Spleen (tissue), 11 donors: ENCODE data around the gene PUS10. TPM values are rescaled to one million over a fixed set of nuclear protein-coding genes. Genes with fewer than 3 reads are reported as not detected.

Experiments used
- DNase-seq: peaks from one replicate; pipeline ENCODE4 v3.0.0-alpha.2; 2020
- H3K27ac ChIP-seq, 8 donors: fragments of 200-600 bp; sonication (generic) in 7 of 8; 1 replicate in 4 of 8; 2 replicates in 4 of 8; pipeline versions ENCODE4 v1.5.0 to v1.8.0; 2016 to 2021; ENCODE audit warnings: inconsistent platforms in 4 of 8, mild to moderate bottlenecking in 4 of 8, moderate library complexity in 1 of 8
- H3K27me3 ChIP-seq, 7 donors: fragments of 200-600 bp; sonication (generic) in 6 of 7; replicated peaks in 1 of 7; 1 replicate in 4 of 7; 2 replicates in 3 of 7; pipeline versions ENCODE4 v1.5.0 to v1.8.0; 2016 to 2021; ENCODE audit warnings: inconsistent platforms in 3 of 7, mild to moderate bottlenecking in 1 of 7
- H3K36me3 ChIP-seq, 6 donors: fragments of 200-600 bp; sonication (generic) in 5 of 6; 1 replicate in 4 of 6; 2 replicates in 2 of 6; pipeline versions ENCODE4 v1.5.0 to v1.8.0; 2016 to 2021; ENCODE audit warnings: inconsistent platforms in 2 of 6
- H3K4me1 ChIP-seq, 6 donors: fragments of 200-600 bp; sonication (generic) in 5 of 6; 1 replicate in 3 of 6; 2 replicates in 3 of 6; pipeline versions ENCODE4 v1.5.0 to v1.8.0; 2016 to 2021; ENCODE audit warnings: inconsistent platforms in 3 of 6
- H3K4me3 ChIP-seq, 8 donors: fragments of 200-600 bp; sonication (generic) in 7 of 8; 1 replicate in 4 of 8; 2 replicates in 4 of 8; pipeline versions ENCODE4 v1.5.0 to v1.8.0; 2016 to 2021; ENCODE audit warnings: inconsistent platforms in 4 of 8, mild to moderate bottlenecking in 4 of 8, moderate library complexity in 2 of 8
- H3K9me3 ChIP-seq, 8 donors: fragments of 200-600 bp; sonication (generic) in 7 of 8; 1 replicate in 4 of 8; 2 replicates in 4 of 8; pipeline versions ENCODE4 v1.5.0 to v1.8.0; 2016 to 2021; ENCODE audit warnings: inconsistent platforms in 4 of 8
- POLR2A ChIP-seq, 3 donors: fragments of 450-650 bp; IDR thresholded peaks; one replicate each; pipeline ENCODE4 v1.5.1; 2017; ENCODE audit warnings: antibody characterized with exemption in 3 of 3, mild to moderate bottlenecking in 1 of 3
- POLR2AphosphoS5 ChIP-seq, 3 donors: sonication (generic); formaldehyde crosslinking; IDR thresholded peaks; one replicate each; pipeline ENCODE4 v1.5.1; 2017; ENCODE audit warnings: antibody characterized with exemption in 3 of 3
- WGBS, 5 donors: extraction: QIAGEN DNeasy Blood & Tissue Kit in 3 of 5; methylation state at CpG; one replicate each; pipeline versions ENCODE4 v1.1.5 to v1.1.7; 2013 to 2018; 5-methylcytosine and 5-hydroxymethylcytosine counted together
- intact Hi-C: fragments of 100-400 bp; cut with DNase I; formaldehyde crosslinking; loops from one replicate; pipeline ENCODE4 v1.15.0; 2023; ENCODE audit warnings: low total_unique reads
- polyA plus RNA-seq, 3 donors: library from polyadenylated mRNA; stranded (reverse); fragments of 200-250 nt; gene quantifications; one replicate each; pipeline ENCODE4 v1.2.1, GENCODE V29; 2013
- total RNA-seq, 7 donors: library from RNA; depleted of rRNA in 3 of 7; stranded (reverse); fragments of >200 nt in 3 of 7; fragmentation: NEBNext Ultra II Directional in 4 of 7; extraction: Animal tissue kit (Norgen Biotek cat#: 25700) in 4 of 7; gene quantifications; one replicate each; pipeline versions ENCODE4 v1.1.0 to v1.2.1, GENCODE V29; 2016 to 2021
- TF ChIP-seq, protein P1 (sequence below), 11 experiments: fragments of 200-600 bp in 7 of 11; fragments of 450-650 bp in 4 of 11; sonication (generic) in 4 of 11; IDR thresholded peaks in 8 of 11; conservative IDR thresholded peaks in 3 of 11; 1 replicate in 7 of 11; 2 replicates in 4 of 11; pipeline versions ENCODE4 v1.4.0 to v1.8.0; 2016 to 2021; ENCODE audit warnings: antibody characterized with exemption in 11 of 11, inconsistent platforms in 4 of 11, mild to moderate bottlenecking in 1 of 11
- donor health status: healthy with polysubstance abuse.
- donor health status: DM: no; HTN: no; CAD: no; lungs with moderate emphysema.
- donor health status: DM: no; HTN: no; CAD: no.
- donor health status: Bipolar disorder and iron deficiency.
- donor health status: healthy.
- donor health status: DM: no; HTN: no; CAD: no.
- donor health status: DM: yes; HTN: yes; CAD: no.

The PUS10 gene
- total and polyA plus RNA-seq, 10 donors = 3.5 to 12.6 (median 6.4) TPM

GRCh38 chr2:60973705-60974104 lies 44.4 kb downstream of the PUS10 start:
- peak overlapping the region in 3 of 8 donors; percentile 62 to 83 (median 69) for H3K27ac ChIP-seq
- no peaks in the 10 kb centered on the region for H3K36me3 ChIP-seq
- WGBS, 5 donors = 73 to 91% (median 85%) methylated on average over 5 of the region's 5 CpGs
- DNase-seq = no peak
- intact Hi-C loops = no loop called here
- H3K27me3 ChIP-seq = no peaks in the 10 kb centered on the region
- H3K9me3 ChIP-seq = no peaks in the 10 kb centered on the region
- peaks cover 0 to 35% (median 6%) of the 10 kb centered on the region in 6 donors for H3K4me1 ChIP-seq
- TF ChIP-seq POLR2A (IDR thresholded peaks at IDR 0.05) (no peak), POLR2AphosphoS5 (IDR thresholded peaks at IDR 0.05) (no peak)
- TF ChIP-seq, protein P1, sequence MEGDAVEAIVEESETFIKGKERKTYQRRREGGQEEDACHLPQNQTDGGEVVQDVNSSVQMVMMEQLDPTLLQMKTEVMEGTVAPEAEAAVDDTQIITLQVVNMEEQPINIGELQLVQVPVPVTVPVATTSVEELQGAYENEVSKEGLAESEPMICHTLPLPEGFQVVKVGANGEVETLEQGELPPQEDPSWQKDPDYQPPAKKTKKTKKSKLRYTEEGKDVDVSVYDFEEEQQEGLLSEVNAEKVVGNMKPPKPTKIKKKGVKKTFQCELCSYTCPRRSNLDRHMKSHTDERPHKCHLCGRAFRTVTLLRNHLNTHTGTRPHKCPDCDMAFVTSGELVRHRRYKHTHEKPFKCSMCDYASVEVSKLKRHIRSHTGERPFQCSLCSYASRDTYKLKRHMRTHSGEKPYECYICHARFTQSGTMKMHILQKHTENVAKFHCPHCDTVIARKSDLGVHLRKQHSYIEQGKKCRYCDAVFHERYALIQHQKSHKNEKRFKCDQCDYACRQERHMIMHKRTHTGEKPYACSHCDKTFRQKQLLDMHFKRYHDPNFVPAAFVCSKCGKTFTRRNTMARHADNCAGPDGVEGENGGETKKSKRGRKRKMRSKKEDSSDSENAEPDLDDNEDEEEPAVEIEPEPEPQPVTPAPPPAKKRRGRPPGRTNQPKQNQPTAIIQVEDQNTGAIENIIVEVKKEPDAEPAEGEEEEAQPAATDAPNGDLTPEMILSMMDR (IDR thresholded peaks at IDR 0.05 in 8 of 11, conservative IDR thresholded peaks at IDR 0.05 in 3 of 11) = no peak
- H3K4me3 ChIP-seq = no peak overlapping the region

DNA sequence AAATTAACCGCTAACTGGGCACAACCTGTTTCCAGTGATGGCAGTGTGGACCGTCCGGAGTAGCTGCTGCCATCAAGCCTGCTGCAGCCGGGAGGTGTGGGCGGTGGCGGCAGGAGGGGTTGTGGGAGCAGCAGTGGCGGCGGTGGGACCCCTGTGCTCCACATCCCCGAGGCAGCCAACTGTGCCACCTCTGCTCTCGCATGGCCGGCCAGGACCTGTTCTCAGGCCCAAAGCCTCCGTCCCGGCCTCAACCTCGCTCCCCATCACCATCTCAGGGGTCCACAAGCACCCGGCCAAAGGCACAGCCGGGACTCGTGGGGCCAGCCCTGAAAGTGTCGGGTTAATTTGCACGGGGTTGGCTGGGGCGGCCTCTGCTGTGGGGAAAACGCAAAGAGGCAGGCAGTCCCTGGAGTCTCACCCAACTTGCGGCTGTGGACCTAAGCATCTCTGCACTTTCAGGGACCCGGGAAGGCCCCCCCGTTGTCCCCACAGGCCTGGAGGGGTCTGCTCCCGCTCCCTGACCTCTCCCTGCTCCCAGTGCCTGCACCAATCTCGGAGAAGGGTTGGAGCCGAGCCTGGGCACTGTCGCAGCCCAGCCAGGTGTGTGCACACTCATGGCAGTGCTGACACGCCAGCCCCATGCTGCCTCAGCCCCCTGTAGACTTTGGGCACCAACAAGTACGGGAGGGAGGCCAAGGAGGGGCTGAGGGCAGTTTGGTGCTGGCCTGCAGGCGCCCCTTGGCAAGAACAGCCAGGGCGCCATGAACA lies 45.0 kb downstream of the PUS10 start:
- peak; percentile 79 for DNase-seq
- intact Hi-C loops = no loop called here

GRCh38 chr2:60966507-60967405 lies 51.3 kb downstream of the PUS10 start:
- DNase-seq = no peak
- intact Hi-C loops = no loop called here

More for the DNA sequence above, 45.0 kb downstream of the PUS10 start:
- TF ChIP-seq POLR2A (IDR thresholded peaks at IDR 0.05) (no peak), POLR2AphosphoS5 (IDR thresholded peaks at IDR 0.05) (no peak)
- TF ChIP-seq, protein P1 (IDR thresholded peaks at IDR 0.05 in 8 of 11, conservative IDR thresholded peaks at IDR 0.05 in 3 of 11) = no peak
- H3K27ac ChIP-seq = peak overlapping the region in 5 of 8 donors; percentile 51 to 83 (median 69)
- H3K27me3 ChIP-seq = no peaks in the 10 kb centered on the region
- no peaks in the 10 kb centered on the region for H3K9me3 ChIP-seq
- H3K36me3 ChIP-seq = no peaks in the 10 kb centered on the region
- H3K4me1 ChIP-seq = peaks cover 0 to 38% (median 6%) of the 10 kb centered on the region in 6 donors
- 86 to 95% (median 91%) methylated on average over 26 to 32 of the region's 32 CpGs for WGBS, 5 donors
- peak overlapping the region in 1 of 8 donors; percentile 11 for H3K4me3 ChIP-seq

More at GRCh38 chr2:60966507-60967405, 51.3 kb downstream of the PUS10 start:
- TF ChIP-seq POLR2AphosphoS5 (IDR thresholded peaks at IDR 0.05) = no peak
- TF ChIP-seq POLR2A (IDR thresholded peaks at IDR 0.05) = peak in 1 of 3 donors; percentile 44
- TF ChIP-seq, protein P1 (IDR thresholded peaks at IDR 0.05 in 8 of 11, conservative IDR thresholded peaks at IDR 0.05 in 3 of 11) = no peak
- Histone ChIP-seq H3K4me3 (no peak overlapping the region), H3K27me3 (no peaks in the 10 kb centered on the region), H3K36me3 (no peaks in the 10 kb centered on the region), H3K4me1 (peaks cover 11 to 65% (median 33%) of the 10 kb centered on the region in 6 donors), H3K27ac (peak overlapping the region in 7 of 8 donors; percentile 25 to 73 (median 65)), H3K9me3 (no peaks in the 10 kb centered on the region)
- 8 to 25% (median 11%) methylated on average over 1 of the region's 1 CpG for WGBS, 5 donors
